Measurements from ENCODE around the gene XBP1. TPM values are rescaled to one million over a fixed set of nuclear protein-coding genes. Genes with fewer than 3 reads are reported as not detected.
"Not testable (repeated sequence)": the region's sequence is repeated elsewhere in the genome, so short reads cannot be mapped to it uniquely, and the experiment has no call there.

Gene XBP1
- total and polyA plus RNA-seq, 2 experiments from 2014 or later, result 95.1 to 195 TPM

DNA sequence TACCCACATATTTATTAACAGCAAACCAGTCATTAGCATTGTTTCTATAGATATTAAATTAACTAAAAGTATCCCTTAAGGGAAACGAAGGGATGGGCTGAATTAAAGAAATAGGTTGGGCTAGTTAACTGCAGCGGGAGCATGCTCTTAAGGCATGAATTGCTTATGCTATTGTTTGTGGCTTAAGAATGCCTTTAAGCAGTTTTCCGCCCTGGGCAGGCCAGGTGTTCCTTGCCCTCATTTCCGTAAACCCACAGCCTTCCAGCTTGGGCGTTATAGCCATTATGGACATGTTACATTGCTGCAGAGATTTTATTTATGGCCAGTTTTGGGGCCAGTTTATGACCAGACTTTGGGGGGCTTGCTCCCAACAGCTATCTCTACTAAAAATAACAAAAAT is 5.1 kb upstream of the XBP1 start:
- H3K36me3 Mint-ChIP-seq (ENCODE audit: low read depth); H3K4me3 Mint-ChIP-seq; H3K4me1 ChIP-seq (ENCODE audit: insufficient read depth); DNase-seq (ENCODE audit: low spot score); H3K4me2 ChIP-seq; H3K27ac ChIP-seq (ENCODE audit: low read depth); H3F3A ChIP-seq (replicated peaks; ENCODE audit: low read depth); H3K27me3 Mint-ChIP-seq (ENCODE audit: insufficient read depth, low read depth, poor library complexity); H3K4me3 ChIP-seq; H2AFZ ChIP-seq; H3K27me3 ChIP-seq (ENCODE audit: insufficient read depth); ATAC-seq; H4K20me1 ChIP-seq (replicated peaks; ENCODE audit: insufficient read depth); H3K9me2 ChIP-seq (ENCODE audit: insufficient read depth); H3K27ac Mint-ChIP-seq; H3K36me3 ChIP-seq (ENCODE audit: insufficient read depth); H3K9me3 Mint-ChIP-seq: not testable (repeated sequence)
- H3K4me1 Mint-ChIP-seq, result peaks cover 19% of the 10 kb centered on the region
- peaks cover 14% of the 10 kb centered on the region for H3K79me2 ChIP-seq (replicated peaks; ENCODE audit: insufficient read depth)

DNA sequence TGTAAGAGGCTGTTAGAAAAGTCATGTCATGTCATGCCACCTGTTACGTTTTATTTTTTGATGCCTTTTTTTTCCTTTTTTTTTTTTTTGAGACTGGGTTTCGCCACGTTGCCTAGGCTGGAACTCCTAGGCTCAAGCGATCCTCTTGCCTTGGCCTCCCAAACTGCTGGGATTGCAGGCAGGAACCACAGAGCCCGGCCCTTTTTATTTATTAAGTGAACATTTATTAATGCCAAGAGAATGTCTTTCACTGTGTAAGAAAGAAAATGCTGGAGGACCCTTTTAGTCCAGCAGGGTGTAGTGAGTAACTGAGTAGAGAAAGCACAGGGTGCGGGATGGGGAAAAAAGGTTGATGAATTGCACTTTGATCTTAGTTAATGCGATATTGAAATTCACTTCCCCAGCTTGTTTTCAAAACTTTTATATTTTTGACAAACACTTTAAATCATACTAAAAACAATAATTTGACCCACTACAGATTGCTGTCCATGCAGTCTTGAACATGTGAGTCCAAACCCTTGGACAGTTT is 2.3 kb upstream of the XBP1 start:
- H3K9me2 ChIP-seq (ENCODE audit: insufficient read depth), result no peaks in the 10 kb centered on the region
- H3K9me3 Mint-ChIP-seq, result no peaks in the 10 kb centered on the region; the same call in 2 of the 3 replicates
- no peak overlapping the region for H3K27ac ChIP-seq (ENCODE audit: low read depth)
- H3K4me3 Mint-ChIP-seq, result peak overlapping the region; percentile 50; the same call in 1 of the 3 replicates
- peaks cover 12% of the 10 kb centered on the region; the same call in 1 of the 2 replicates for H3F3A ChIP-seq (replicated peaks; ENCODE audit: low read depth)
- peaks cover 15% of the 10 kb centered on the region; the same call in 1 of the 2 replicates for H3K36me3 ChIP-seq (ENCODE audit: insufficient read depth)
- H3K4me1 Mint-ChIP-seq, result peaks cover 24% of the 10 kb centered on the region
- no peak overlapping the region for H3K4me3 ChIP-seq
- H3K27ac Mint-ChIP-seq, result no peak overlapping the region
- peak overlapping the region; percentile 97; the same call in 1 of the 2 replicates for H3K4me2 ChIP-seq
- DNase-seq (ENCODE audit: low spot score), result no peak
- peaks cover 40% of the 10 kb centered on the region for H3K79me2 ChIP-seq (replicated peaks; ENCODE audit: insufficient read depth)
- no peaks in the 10 kb centered on the region; the same call in 1 of the 2 replicates for H4K20me1 ChIP-seq (replicated peaks; ENCODE audit: insufficient read depth)
- H2AFZ ChIP-seq, result no peak overlapping the region
- no peaks in the 10 kb centered on the region for H3K27me3 ChIP-seq (ENCODE audit: insufficient read depth)
- TF ChIP-seq, protein P1, sequence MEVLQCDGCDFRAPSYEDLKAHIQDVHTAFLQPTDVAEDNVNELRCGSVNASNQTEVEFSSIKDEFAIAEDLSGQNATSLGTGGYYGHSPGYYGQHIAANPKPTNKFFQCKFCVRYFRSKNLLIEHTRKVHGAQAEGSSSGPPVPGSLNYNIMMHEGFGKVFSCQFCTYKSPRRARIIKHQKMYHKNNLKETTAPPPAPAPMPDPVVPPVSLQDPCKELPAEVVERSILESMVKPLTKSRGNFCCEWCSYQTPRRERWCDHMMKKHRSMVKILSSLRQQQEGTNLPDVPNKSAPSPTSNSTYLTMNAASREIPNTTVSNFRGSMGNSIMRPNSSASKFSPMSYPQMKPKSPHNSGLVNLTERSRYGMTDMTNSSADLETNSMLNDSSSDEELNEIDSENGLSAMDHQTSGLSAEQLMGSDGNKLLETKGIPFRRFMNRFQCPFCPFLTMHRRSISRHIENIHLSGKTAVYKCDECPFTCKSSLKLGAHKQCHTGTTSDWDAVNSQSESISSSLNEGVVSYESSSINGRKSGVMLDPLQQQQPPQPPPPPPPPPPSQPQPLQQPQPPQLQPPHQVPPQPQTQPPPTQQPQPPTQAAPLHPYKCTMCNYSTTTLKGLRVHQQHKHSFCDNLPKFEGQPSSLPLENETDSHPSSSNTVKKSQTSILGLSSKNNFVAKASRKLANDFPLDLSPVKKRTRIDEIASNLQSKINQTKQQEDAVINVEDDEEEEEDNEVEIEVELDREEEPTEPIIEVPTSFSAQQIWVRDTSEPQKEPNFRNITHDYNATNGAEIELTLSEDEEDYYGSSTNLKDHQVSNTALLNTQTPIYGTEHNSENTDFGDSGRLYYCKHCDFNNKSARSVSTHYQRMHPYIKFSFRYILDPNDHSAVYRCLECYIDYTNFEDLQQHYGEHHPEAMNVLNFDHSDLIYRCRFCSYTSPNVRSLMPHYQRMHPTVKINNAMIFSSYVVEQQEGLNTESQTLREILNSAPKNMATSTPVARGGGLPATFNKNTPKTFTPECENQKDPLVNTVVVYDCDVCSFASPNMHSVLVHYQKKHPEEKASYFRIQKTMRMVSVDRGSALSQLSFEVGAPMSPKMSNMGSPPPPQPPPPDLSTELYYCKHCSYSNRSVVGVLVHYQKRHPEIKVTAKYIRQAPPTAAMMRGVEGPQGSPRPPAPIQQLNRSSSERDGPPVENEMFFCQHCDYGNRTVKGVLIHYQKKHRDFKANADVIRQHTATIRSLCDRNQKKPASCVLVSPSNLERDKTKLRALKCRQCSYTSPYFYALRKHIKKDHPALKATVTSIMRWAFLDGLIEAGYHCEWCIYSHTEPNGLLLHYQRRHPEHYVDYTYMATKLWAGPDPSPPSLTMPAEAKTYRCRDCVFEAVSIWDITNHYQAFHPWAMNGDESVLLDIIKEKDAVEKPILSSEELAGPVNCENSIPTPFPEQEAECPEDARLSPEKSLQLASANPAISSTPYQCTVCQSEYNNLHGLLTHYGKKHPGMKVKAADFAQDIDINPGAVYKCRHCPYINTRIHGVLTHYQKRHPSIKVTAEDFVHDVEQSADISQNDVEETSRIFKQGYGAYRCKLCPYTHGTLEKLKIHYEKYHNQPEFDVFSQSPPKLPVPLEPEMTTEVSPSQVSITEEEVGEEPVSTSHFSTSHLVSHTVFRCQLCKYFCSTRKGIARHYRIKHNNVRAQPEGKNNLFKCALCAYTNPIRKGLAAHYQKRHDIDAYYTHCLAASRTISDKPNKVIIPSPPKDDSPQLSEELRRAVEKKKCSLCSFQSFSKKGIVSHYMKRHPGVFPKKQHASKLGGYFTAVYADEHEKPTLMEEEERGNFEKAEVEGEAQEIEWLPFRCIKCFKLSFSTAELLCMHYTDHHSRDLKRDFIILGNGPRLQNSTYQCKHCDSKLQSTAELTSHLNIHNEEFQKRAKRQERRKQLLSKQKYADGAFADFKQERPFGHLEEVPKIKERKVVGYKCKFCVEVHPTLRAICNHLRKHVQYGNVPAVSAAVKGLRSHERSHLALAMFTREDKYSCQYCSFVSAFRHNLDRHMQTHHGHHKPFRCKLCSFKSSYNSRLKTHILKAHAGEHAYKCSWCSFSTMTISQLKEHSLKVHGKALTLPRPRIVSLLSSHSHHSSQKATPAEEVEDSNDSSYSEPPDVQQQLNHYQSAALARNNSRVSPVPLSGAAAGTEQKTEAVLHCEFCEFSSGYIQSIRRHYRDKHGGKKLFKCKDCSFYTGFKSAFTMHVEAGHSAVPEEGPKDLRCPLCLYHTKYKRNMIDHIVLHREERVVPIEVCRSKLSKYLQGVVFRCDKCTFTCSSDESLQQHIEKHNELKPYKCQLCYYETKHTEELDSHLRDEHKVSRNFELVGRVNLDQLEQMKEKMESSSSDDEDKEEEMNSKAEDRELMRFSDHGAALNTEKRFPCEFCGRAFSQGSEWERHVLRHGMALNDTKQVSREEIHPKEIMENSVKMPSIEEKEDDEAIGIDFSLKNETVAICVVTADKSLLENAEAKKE (CRISPR knock-in tag; IDR thresholded peaks at IDR 0.05), result no peak
- TF ChIP-seq, protein P2, sequence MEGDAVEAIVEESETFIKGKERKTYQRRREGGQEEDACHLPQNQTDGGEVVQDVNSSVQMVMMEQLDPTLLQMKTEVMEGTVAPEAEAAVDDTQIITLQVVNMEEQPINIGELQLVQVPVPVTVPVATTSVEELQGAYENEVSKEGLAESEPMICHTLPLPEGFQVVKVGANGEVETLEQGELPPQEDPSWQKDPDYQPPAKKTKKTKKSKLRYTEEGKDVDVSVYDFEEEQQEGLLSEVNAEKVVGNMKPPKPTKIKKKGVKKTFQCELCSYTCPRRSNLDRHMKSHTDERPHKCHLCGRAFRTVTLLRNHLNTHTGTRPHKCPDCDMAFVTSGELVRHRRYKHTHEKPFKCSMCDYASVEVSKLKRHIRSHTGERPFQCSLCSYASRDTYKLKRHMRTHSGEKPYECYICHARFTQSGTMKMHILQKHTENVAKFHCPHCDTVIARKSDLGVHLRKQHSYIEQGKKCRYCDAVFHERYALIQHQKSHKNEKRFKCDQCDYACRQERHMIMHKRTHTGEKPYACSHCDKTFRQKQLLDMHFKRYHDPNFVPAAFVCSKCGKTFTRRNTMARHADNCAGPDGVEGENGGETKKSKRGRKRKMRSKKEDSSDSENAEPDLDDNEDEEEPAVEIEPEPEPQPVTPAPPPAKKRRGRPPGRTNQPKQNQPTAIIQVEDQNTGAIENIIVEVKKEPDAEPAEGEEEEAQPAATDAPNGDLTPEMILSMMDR (conservative IDR thresholded peaks at IDR 0.05; ENCODE audit: low read depth in 2 of 2), result 0 out of 4 replicates have a peak, but pooled peaks of 1 of the 2 experiments have one; percentile 13
- TF ChIP-seq, protein P3, sequence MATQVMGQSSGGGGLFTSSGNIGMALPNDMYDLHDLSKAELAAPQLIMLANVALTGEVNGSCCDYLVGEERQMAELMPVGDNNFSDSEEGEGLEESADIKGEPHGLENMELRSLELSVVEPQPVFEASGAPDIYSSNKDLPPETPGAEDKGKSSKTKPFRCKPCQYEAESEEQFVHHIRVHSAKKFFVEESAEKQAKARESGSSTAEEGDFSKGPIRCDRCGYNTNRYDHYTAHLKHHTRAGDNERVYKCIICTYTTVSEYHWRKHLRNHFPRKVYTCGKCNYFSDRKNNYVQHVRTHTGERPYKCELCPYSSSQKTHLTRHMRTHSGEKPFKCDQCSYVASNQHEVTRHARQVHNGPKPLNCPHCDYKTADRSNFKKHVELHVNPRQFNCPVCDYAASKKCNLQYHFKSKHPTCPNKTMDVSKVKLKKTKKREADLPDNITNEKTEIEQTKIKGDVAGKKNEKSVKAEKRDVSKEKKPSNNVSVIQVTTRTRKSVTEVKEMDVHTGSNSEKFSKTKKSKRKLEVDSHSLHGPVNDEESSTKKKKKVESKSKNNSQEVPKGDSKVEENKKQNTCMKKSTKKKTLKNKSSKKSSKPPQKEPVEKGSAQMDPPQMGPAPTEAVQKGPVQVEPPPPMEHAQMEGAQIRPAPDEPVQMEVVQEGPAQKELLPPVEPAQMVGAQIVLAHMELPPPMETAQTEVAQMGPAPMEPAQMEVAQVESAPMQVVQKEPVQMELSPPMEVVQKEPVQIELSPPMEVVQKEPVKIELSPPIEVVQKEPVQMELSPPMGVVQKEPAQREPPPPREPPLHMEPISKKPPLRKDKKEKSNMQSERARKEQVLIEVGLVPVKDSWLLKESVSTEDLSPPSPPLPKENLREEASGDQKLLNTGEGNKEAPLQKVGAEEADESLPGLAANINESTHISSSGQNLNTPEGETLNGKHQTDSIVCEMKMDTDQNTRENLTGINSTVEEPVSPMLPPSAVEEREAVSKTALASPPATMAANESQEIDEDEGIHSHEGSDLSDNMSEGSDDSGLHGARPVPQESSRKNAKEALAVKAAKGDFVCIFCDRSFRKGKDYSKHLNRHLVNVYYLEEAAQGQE (IDR thresholded peaks at IDR 0.05; ENCODE audit: unreplicated experiment), result no peak
- no peak for TF ChIP-seq JUNB (IDR thresholded peaks at IDR 0.05; ENCODE audit: unreplicated experiment)
- peaks cover 22% of the 10 kb centered on the region for H3K36me3 Mint-ChIP-seq (ENCODE audit: low read depth)
- ATAC-seq, result no peak
- H3K4me1 ChIP-seq (ENCODE audit: insufficient read depth), result peaks cover 10% of the 10 kb centered on the region
- H3K27me3 Mint-ChIP-seq (ENCODE audit: insufficient read depth, low read depth, poor library complexity), result peaks cover 14% of the 10 kb centered on the region
